COLO829 (cell line): Measurements from ENCODE around the gene SQSTM1.
"Not testable (repeated sequence)": the region's sequence is repeated elsewhere in the genome, so short reads cannot be mapped to it uniquely, and the experiment has no call there.

Experiments
- DNase-seq: peaks from one replicate; pipeline ENCODE4 v3.0.0; 2012; ENCODE audit warnings: low spot score

Gene SQSTM1

GRCh38 chr5:179820483-179821297 is at the start of gene SQSTM1:
SQSTM1 (plus strand) TSS chr5:179820905; CDS start chr5:179820937, 32 bp downstream.
- DNase-seq: peak; percentile 59

GRCh38 chr5:179771311-179771895 is 49.3 kb upstream of the SQSTM1 start:
- DNase-seq: no peak

GRCh38 chr5:179772351-179772750 is 48.4 kb upstream of the SQSTM1 start:
- DNase-seq: no peak

GRCh38 chr5:179773686-179774040 is 47.0 kb upstream of the SQSTM1 start:
- DNase-seq: no peak

- no peak for DNase-seq
Observed at GRCh38 chr5:179774442-179774841, 46.3 kb upstream of the SQSTM1 start.

- no peak for DNase-seq
Observed at GRCh38 chr5:179776411-179776938, 44.2 kb upstream of the SQSTM1 start.

DNA sequence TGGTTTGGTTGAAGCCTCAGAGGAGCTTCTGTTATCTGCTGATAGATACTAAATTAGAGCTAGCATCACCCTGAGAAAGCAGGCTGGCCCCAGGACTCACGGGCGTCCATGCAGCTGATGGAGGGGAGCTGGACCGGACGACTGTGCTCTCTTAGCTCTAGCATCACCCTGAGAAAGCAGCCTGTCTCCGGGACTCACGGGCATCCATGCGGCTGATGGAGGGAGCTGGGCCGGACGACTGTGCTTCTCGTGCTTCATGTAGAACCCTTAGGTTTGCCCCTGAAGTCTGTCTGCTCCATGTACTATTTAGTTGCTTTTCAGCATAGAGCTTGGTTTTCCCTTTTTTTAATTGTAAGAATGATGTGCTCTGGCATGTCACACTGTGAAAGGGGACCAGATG is 43.2 kb upstream of the SQSTM1 start:
- DNase-seq: no peak

- DNase-seq: no peak
Observed at GRCh38 chr5:179777909-179778308, 42.8 kb upstream of the SQSTM1 start.

DNA sequence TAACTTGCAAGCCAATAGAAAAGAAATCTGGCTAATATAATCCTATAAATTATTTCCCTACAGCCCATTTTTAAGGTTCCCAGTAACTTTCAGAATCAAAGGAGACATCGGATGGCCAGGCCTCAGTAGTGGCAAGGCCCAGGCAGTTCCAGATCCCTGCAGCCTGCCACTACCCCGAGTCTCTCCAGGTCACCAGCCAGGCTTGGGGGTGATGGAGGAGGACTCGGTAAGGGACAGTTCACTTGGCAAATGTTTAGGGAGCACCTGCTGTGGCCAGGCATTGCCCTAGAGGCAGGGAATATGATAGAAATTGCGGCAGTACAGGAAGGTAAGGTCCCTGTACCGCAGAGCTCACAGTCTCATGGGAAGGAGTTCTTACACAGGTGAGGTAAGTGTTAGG is 42.1 kb upstream of the SQSTM1 start:
- DNase-seq: no peak

GRCh38 chr5:179779826-179780225 is 40.9 kb upstream of the SQSTM1 start:
- DNase-seq: no peak

DNA sequence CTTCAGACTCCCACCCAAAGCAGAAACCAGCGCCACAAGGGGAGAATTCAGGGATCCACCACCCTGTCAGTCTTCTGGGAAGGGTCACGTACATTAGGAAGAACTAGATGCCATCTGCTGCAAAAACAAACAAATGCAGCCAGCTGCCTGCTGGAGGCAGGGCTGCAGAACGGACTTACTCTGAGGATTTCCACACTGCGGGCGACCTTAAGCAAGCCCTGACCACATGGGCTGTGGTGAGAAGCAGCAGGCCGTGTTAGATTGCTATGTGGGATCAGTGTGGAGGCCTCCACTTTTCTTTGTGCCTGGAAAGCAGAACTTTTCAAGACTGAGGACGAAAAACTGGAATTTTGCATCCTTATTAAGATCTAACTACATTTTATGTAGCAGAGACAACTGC is 40.3 kb upstream of the SQSTM1 start:
- DNase-seq: no peak

GRCh38 chr5:179781846-179782245 is 38.9 kb upstream of the SQSTM1 start:
- DNase-seq: no peak

GRCh38 chr5:179783128-179783527 is 37.6 kb upstream of the SQSTM1 start:
- DNase-seq: no peak

DNA sequence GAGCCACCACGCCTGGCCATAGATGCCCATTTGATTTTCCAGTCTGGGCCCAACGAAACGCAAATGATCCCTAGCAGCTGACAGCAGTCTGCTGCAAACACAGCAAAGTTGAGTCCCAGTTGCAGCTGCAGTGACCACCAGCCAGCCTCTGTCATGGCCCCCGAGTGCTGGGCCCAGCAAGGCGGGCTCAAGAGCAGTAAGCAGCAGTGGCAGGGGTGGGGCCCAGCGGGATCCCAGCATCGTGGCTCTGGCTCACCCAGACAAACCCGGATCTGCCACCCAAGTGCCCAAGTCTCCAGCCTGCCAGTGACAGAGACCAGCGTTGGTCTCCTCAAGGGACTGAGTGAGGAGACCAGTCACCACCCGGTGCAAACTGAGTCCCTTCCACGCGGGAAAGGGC is 33.8 kb upstream of the SQSTM1 start:
- no peak for DNase-seq

DNA sequence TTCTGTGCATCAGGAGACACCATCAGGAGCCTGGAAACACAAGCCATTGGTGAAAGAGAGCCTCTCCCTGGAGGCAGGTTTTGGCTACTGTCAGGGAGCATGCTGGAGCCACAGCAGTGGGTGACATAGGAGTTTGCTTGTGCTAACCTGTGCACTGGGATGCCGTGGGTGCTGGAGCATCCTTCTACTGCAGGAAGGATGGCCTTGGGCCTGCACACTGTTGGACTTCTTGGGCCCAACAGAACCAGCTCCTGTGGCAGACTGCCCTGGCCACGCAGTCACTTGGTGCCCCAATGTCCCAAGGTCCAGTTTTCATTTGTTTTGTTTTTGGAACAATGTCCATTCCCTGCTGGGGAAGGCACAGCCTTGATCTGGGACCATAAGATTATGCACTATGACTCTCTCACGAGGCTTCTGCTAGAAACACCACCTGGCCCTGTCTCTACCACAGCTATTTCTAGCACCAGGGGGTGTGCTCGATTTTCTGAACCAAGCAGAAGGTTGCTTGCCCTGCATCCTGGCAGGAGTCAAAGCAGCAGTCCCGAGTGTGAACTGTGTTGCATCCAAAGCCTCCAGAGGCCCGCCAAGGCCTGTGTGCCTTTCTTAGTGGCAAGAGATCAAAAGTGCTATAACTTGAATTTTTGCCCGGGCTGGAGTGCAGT is 32.4 kb upstream of the SQSTM1 start:
- DNase-seq: no peak

GRCh38 chr5:179789278-179789677 is 31.4 kb upstream of the SQSTM1 start:
- DNase-seq: not testable (repeated sequence)

DNA sequence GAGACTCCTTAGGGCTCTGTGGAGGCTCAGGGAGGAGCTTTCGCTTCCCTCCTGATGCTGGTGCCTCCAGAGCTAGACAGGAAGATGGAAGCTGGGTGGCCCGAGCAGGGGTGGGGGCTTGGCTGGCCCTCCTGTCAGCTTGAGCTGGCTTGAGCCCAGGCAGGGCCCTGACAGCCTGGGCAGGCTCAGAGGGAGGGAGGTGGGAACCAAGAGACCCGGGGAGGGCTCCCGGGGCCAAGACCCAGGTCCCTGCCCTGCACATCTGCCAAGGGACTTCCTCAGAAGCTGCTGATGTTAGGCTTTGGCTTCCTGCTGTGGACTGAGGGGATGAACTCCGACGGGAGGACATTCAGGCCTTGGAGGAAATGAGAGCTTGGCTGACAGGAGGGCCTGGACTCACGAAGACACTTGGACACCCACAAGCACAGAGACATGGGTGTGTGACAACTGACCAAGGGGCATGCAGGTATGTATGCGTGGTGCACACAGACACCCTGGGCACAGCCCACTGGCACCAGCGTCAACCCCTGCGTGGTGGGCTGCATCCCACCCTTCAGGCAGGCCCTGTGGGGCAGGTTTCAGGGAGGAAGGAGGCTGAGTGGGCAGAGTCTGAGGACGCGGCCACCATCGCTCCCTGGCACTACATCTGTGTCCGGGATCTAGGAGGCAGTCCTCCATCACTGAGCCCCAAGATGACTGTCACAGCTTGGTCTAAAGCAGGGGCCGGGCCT is 28.7 kb upstream of the SQSTM1 start:
- DNase-seq: no peak

DNA sequence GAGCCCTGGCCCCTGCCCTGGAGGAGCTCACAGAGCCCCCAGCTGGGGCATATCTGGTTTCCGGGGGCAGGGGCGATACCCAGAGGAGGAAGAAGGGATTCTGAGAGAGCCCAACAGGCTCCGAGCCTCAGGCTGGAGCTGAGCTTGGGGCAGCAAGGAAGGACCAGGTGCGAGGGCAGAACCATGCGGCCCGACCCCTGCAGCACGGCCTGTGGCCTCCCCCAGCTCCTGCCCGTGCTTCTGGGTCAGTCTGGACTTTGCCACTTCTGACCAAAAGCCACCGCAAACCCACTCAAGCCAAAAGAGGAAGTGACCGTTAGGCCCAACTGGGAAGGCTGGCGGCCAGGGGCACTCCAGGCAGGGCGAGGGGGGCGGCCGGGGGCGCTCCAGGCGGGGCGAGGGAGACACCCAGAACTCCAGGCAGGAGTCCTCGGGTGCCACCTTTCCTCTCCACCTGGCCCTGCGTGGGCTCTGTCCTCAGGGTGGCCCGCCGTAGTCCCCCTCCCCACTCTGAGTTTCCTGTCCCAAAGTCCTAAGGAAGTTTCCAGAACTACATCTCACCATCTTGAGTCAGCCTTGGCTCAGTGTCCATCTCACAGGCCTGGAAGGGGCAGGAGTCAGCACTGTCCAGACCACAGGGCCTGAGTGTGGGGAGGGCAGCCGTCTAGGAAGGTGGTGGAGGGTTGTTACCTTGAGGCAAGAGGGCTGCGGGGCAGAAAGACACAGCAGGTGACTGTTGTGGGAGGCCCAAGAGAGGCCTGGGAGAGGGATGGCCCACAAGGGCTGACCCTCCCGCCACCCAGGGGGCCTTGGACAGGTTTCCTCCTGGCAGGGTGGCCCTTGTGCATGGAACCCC is 27.9 kb upstream of the SQSTM1 start:
- DNase-seq: no peak

- no peak for DNase-seq
Observed at GRCh38 chr5:179793468-179794139, 27.1 kb upstream of the SQSTM1 start, which contains the start of gene LTC4S. LTC4S (plus strand) TSS chr5:179793986; CDS start chr5:179794081, 95 bp downstream.

GRCh38 chr5:179794171-179794570 is 26.5 kb upstream of the SQSTM1 start:
- DNase-seq: no peak

DNA sequence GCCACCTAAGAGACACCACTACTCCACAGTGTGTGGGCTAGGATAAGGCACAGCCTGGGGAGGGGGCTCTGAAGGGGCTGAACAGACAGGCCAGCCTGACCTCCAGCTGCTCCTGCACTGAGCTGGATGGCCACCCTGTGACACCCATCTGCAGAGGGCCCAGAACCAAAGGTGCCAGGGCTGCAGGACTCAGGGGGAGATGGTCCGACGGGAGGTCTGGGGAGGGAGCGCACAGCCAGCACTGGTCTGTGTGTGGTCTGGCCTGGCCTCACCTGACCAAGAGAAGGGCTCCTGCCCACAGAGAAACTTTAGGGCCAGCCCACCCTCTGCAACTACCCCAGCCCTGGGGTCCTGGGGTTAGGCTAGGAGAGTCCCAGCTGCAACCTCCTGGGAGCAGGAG is 26.1 kb upstream of the SQSTM1 start:
- DNase-seq: no peak
